Middle frontal gyrus (tissue), 1 donor: ENCODE results near the gene MAPK9.

Source experiments
- DNase-seq: peaks from one replicate; pipeline ENCODE4 v3.0.0-alpha.2; 2015; ENCODE audit warnings: low spot score; ENCODE audit errors: extremely low spot score

The MAPK9 gene

GRCh38 chr5:180294913-180295555 lies 3.2 kb upstream of the MAPK9 start:
- no peak for DNase-seq

GRCh38 chr5:180294411-180294810 lies 2.5 kb upstream of the MAPK9 start:
- DNase-seq: no peak

GRCh38 chr5:180291234-180291940 lies 496 bp downstream of the MAPK9 start:
- no peak for DNase-seq

- no peak for DNase-seq
Measured at GRCh38 chr5:180290568-180291233, 1.2 kb downstream of the MAPK9 start.

- DNase-seq: no peak
Measured at GRCh38 chr5:180289966-180290365, 1.9 kb downstream of the MAPK9 start.

- DNase-seq: no peak
Measured at GRCh38 chr5:180289433-180289832, 2.5 kb downstream of the MAPK9 start.

GRCh38 chr5:180287868-180288267 lies 4.0 kb downstream of the MAPK9 start:
- DNase-seq: no peak

GRCh38 chr5:180287404-180287803 lies 4.5 kb downstream of the MAPK9 start:
- no peak for DNase-seq

GRCh38 chr5:180284149-180284548 lies 7.7 kb downstream of the MAPK9 start:
- DNase-seq: peak; percentile 50

- no peak for DNase-seq
Measured at GRCh38 chr5:180283026-180283615, 8.8 kb downstream of the MAPK9 start.

- no peak for DNase-seq
Measured at GRCh38 chr5:180282281-180282680, 9.6 kb downstream of the MAPK9 start.

GRCh38 chr5:180281706-180282105 lies 10.2 kb downstream of the MAPK9 start:
- DNase-seq: no peak

GRCh38 chr5:180274695-180275094 lies 17.2 kb downstream of the MAPK9 start:
- no peak for DNase-seq

- DNase-seq: no peak
Measured at GRCh38 chr5:180271221-180271620, 20.7 kb downstream of the MAPK9 start.

- DNase-seq: no peak
Measured at GRCh38 chr5:180259260-180259611, 32.6 kb downstream of the MAPK9 start.

GRCh38 chr5:180253036-180253824 lies 38.7 kb downstream of the MAPK9 start:
- DNase-seq: no peak

GRCh38 chr5:180251887-180252286 lies 40.0 kb downstream of the MAPK9 start:
- no peak for DNase-seq

GRCh38 chr5:180251141-180251540 lies 40.7 kb downstream of the MAPK9 start:
- DNase-seq: no peak

- DNase-seq: no peak
Measured at GRCh38 chr5:180250329-180250728, 41.6 kb downstream of the MAPK9 start.

- peak; percentile 9 for DNase-seq
Measured at GRCh38 chr5:180241600-180241999, 50.3 kb downstream of the MAPK9 start.

- no peak for DNase-seq
Measured at GRCh38 chr5:180238631-180239030, 53.3 kb downstream of the MAPK9 start.
